Gastroesophageal sphincter (tissue), 4 donors: ENCODE results near the gene CR2. TPM values are rescaled to one million over a fixed set of nuclear protein-coding genes. Genes with fewer than 3 reads are reported as not detected.

Source experiments
- ATAC-seq: fragments of 150-250 bp; one replicate; pipeline ENCODE4 v1.9.1; 2016; ENCODE audit warnings: mild to moderate bottlenecking, moderate library complexity
- H3K27ac ChIP-seq, 4 donors: fragments of 200-600 bp; sonication (generic) in 3 of 4; 1 replicate in 3 of 4; 2 replicates in 1 of 4; pipeline ENCODE4 v1.5.1; 2016 to 2019
- H3K27me3 ChIP-seq: fragments of 200-600 bp; sonication (generic); one replicate; pipeline ENCODE4 v1.5.1; 2019
- H3K36me3 ChIP-seq, 2 donors: fragments of 200-600 bp; sonication (generic); one replicate each; pipeline ENCODE4 v1.5.1; 2019; ENCODE audit warnings: control low read depth in 1 of 2
- H3K4me1 ChIP-seq, 3 donors: fragments of 200-600 bp; sonication (generic); 1 replicate in 2 of 3; 2 replicates in 1 of 3; pipeline ENCODE4 v1.5.1; 2016 to 2019; ENCODE audit warnings: control low read depth in 2 of 3
- H3K4me3 ChIP-seq, 2 donors: fragments of 200-600 bp; sonication (generic); one replicate each; pipeline ENCODE4 v1.5.1; 2019; ENCODE audit warnings: mild to moderate bottlenecking in 1 of 2, moderate library complexity in 1 of 2
- H3K9me3 ChIP-seq, 3 donors: fragments of 200-600 bp; sonication (generic); one replicate each; pipeline ENCODE4 v1.5.1; 2017 to 2019; ENCODE audit warnings: control low read depth in 2 of 3
- EP300 ChIP-seq: sonication (generic); formaldehyde crosslinking; IDR thresholded peaks from one replicate; pipeline ENCODE4 v1.6.1; 2017; ENCODE audit warnings: antibody characterized with exemption, mild to moderate bottlenecking
- POLR2A ChIP-seq, 2 donors: fragments of 450-650 bp; IDR thresholded peaks; one replicate each; pipeline ENCODE4 v1.6.1; 2017; ENCODE audit warnings: antibody characterized with exemption in 2 of 2, mild to moderate bottlenecking in 2 of 2, moderate library complexity in 1 of 2
- POLR2AphosphoS5 ChIP-seq: sonication (generic); formaldehyde crosslinking; IDR thresholded peaks from one replicate; pipeline ENCODE4 v1.6.1; 2017; ENCODE audit warnings: antibody characterized with exemption
- WGBS, 2 donors: methylation state at CpG; one replicate each; pipeline ENCODE4 v1.1.5; 2018; ENCODE audit warnings: low coverage in 1 of 2; 5-methylcytosine and 5-hydroxymethylcytosine counted together
- total RNA-seq, 4 donors: library from RNA; depleted of rRNA; stranded (reverse); fragments of >200 nt; gene quantifications; one replicate each; pipeline ENCODE4 v1.1.0, GENCODE V29; 2016
- TF ChIP-seq, protein P1 (sequence below), 4 experiments: fragments of 200-600 bp in 2 of 4; fragments of 450-650 bp in 2 of 4; sonication (generic) in 1 of 4; IDR thresholded peaks; one replicate each; pipeline ENCODE4 v1.5.1; 2017 to 2019; ENCODE audit warnings: antibody characterized with exemption in 4 of 4, mild to moderate bottlenecking in 2 of 4, moderate library complexity in 2 of 4

The CR2 gene
- total RNA-seq, 4 donors from 2014 or later, result 0.13 to 1.0 TPM; not detected in 2

DNA sequence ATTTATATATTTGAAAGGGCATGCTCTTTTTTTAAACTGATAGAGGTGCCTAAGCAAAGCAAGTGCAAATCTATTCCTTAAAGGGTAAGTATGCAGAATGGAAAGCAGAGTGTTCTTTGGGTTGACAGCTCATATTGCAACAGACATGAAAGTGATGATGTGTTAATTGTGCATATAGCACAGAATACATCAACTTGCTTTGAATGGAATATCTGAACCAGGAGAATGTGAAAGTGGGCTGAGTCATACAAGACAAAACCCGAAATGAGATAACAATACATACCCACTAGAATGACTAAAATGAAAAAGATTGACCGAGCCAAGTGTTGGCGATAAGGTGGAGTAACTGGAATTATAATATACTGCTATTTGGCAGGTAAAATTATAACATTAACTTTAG is 46.2 kb downstream of the CR2 start:
- H3K4me1 ChIP-seq, result peaks cover 0 to 12% (median 0%) of the 10 kb centered on the region in 3 donors
- peaks cover 71% of the 10 kb centered on the region for H3K27me3 ChIP-seq
- H3K4me3 ChIP-seq, result no peak overlapping the region
- H3K27ac ChIP-seq, result no peak overlapping the region
- H3K36me3 ChIP-seq, result no peaks in the 10 kb centered on the region
- TF ChIP-seq, protein P1, sequence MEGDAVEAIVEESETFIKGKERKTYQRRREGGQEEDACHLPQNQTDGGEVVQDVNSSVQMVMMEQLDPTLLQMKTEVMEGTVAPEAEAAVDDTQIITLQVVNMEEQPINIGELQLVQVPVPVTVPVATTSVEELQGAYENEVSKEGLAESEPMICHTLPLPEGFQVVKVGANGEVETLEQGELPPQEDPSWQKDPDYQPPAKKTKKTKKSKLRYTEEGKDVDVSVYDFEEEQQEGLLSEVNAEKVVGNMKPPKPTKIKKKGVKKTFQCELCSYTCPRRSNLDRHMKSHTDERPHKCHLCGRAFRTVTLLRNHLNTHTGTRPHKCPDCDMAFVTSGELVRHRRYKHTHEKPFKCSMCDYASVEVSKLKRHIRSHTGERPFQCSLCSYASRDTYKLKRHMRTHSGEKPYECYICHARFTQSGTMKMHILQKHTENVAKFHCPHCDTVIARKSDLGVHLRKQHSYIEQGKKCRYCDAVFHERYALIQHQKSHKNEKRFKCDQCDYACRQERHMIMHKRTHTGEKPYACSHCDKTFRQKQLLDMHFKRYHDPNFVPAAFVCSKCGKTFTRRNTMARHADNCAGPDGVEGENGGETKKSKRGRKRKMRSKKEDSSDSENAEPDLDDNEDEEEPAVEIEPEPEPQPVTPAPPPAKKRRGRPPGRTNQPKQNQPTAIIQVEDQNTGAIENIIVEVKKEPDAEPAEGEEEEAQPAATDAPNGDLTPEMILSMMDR (IDR thresholded peaks at IDR 0.05), result no peak
- no peak for TF ChIP-seq POLR2AphosphoS5
- TF ChIP-seq POLR2A (IDR thresholded peaks at IDR 0.05), result no peak
- TF ChIP-seq EP300, result no peak
- ATAC-seq, result no peak
- 61 to 71% methylated on average over 3 of the region's 3 CpGs for WGBS, 2 donors
- no peaks in the 10 kb centered on the region for H3K9me3 ChIP-seq

DNA sequence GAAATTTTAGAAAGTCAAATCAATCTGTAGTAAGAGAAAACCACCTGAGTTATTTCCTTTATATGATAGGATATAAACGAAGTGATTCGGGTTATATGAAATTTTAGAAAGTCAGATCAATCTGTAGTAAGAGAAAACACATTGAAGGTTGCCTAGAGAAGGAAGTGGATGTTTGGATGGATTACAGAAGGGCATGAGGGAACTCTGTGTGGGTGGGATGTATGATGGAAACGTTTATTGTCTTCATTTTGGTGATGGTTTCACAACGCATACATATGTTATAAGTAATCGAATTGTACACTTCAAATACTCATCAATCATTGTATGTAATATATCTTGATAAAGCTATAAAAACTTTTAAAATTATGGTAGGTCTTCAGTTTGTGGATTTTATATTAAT is 46.9 kb downstream of the CR2 start:
- TF ChIP-seq POLR2AphosphoS5, result no peak
- no peak for TF ChIP-seq POLR2A (IDR thresholded peaks at IDR 0.05)
- TF ChIP-seq, protein P1 (IDR thresholded peaks at IDR 0.05), result no peak
- no peak for TF ChIP-seq EP300
- ATAC-seq, result no peak
- H3K36me3 ChIP-seq, result no peaks in the 10 kb centered on the region
- peaks cover 0 to 5% (median 0%) of the 10 kb centered on the region in 3 donors for H3K4me1 ChIP-seq
- H3K9me3 ChIP-seq, result no peaks in the 10 kb centered on the region
- 23 to 45% methylated on average over 5 of the region's 5 CpGs for WGBS, 2 donors
- H3K4me3 ChIP-seq, result no peak overlapping the region
- H3K27ac ChIP-seq, result no peak overlapping the region
- peaks cover 68% of the 10 kb centered on the region for H3K27me3 ChIP-seq

DNA sequence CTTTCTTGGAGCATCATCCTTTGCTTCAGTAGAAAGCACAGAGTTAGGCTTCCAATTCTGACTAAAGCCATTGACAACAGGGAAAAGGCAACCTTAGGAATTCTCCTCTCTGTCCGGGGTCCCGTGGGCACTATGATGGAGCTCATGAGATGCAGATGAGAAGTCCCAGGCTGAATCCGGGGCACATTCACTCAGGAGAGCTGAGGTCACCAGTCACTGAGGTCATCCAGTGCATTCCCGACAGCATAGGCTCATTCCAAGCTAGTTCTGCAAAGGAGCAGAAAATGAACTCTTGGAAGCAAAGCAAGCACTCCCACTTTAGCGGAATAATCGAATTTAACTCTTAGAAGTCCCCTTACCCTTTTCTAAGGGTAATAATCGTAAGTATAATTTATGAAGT is 48.6 kb downstream of the CR2 start:
- WGBS, 2 donors, result 37 to 51% methylated on average over 5 to 6 of the region's 7 CpGs
- Histone ChIP-seq H3K27me3 (peaks cover 53% of the 10 kb centered on the region), H3K27ac (no peak overlapping the region), H3K9me3 (no peaks in the 10 kb centered on the region), H3K36me3 (no peaks in the 10 kb centered on the region), H3K4me1 (no peaks in the 10 kb centered on the region), H3K4me3 (no peak overlapping the region)
- ATAC-seq, result no peak
- no peak for TF ChIP-seq POLR2A (IDR thresholded peaks at IDR 0.05)
- TF ChIP-seq, protein P1 (IDR thresholded peaks at IDR 0.05), result no peak
- no peak for TF ChIP-seq POLR2AphosphoS5
- TF ChIP-seq EP300, result no peak

GRCh38 chr1:207503950-207504349 is 49.8 kb downstream of the CR2 start:
- no peaks in the 10 kb centered on the region for H3K36me3 ChIP-seq
- no peak overlapping the region for H3K4me3 ChIP-seq
- ATAC-seq, result no peak
- H3K27ac ChIP-seq, result no peak overlapping the region
- H3K4me1 ChIP-seq, result no peaks in the 10 kb centered on the region
- no peaks in the 10 kb centered on the region for H3K9me3 ChIP-seq
- peaks cover 44% of the 10 kb centered on the region for H3K27me3 ChIP-seq
- TF ChIP-seq POLR2A (IDR thresholded peaks at IDR 0.05) (no peak), POLR2AphosphoS5 (no peak), EP300 (no peak)
- TF ChIP-seq, protein P1 (IDR thresholded peaks at IDR 0.05), result no peak
- WGBS, 2 donors, result 77 to 91% methylated on average over 3 of the region's 3 CpGs

DNA sequence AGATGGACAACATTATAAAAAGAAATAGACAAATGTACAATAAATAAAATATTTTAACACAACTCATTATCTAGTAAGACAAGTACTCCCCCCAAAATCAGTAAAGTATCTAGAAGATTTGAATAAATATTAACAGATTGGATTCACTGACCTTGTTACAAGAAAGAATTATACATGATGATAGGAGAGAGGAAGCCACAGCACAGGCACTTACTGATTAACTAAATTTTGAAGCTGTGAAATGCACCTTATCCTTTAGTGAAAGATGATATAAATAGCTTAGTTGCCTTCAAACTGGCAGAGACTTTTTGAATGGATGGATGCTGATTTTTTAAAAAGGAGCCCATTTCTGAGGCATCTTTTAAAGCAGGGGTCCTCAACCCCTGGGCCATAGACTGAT is 50.3 kb downstream of the CR2 start:
- Histone ChIP-seq H3K4me1 (no peaks in the 10 kb centered on the region), H3K4me3 (no peak overlapping the region), H3K27me3 (peaks cover 42% of the 10 kb centered on the region), H3K36me3 (no peaks in the 10 kb centered on the region), H3K9me3 (no peaks in the 10 kb centered on the region), H3K27ac (no peak overlapping the region)
- TF ChIP-seq EP300 (no peak), POLR2AphosphoS5 (no peak), POLR2A (IDR thresholded peaks at IDR 0.05) (no peak)
- TF ChIP-seq, protein P1 (IDR thresholded peaks at IDR 0.05), result no peak
- ATAC-seq, result no peak
